HG02943 (cell line): Measurements from ENCODE around the gene MCC.
"Not testable (repeated sequence)": the region's sequence is repeated elsewhere in the genome, so short reads cannot be mapped to it uniquely, and the experiment has no call there.

ENCODE experiments used
- ATAC-seq: cut with Tn5 transposase; IDR thresholded peaks from one replicate; pipeline ENCODE4 v1.9.1; 2021; ENCODE audit warnings: mild to moderate bottlenecking, low read depth, moderate library complexity; ENCODE audit not compliant: unreplicated experiment

The MCC gene

GRCh38 chr5:113102121-113102531 lies 386.1 kb downstream of the MCC start:
- no peak for ATAC-seq

- ATAC-seq: no peak
Measured at GRCh38 chr5:113100981-113101380, 387.3 kb downstream of the MCC start.

GRCh38 chr5:113099822-113100221 lies 388.4 kb downstream of the MCC start:
- no peak for ATAC-seq

- no peak for ATAC-seq
Measured at GRCh38 chr5:113098378-113098777, 389.9 kb downstream of the MCC start.

- ATAC-seq: no peak
Measured at GRCh38 chr5:113095831-113096230, 392.4 kb downstream of the MCC start.

- ATAC-seq: no peak
Measured at GRCh38 chr5:113093558-113093957, 394.7 kb downstream of the MCC start.

GRCh38 chr5:113092683-113093082 lies 395.6 kb downstream of the MCC start:
- no peak for ATAC-seq

- ATAC-seq: no peak
Measured at GRCh38 chr5:113091622-113092021, 396.6 kb downstream of the MCC start.

- ATAC-seq: no peak
Measured at GRCh38 chr5:113090336-113091106, 397.7 kb downstream of the MCC start.

GRCh38 chr5:113089653-113090335 lies 398.5 kb downstream of the MCC start:
- ATAC-seq: no peak

GRCh38 chr5:113087976-113088514 lies 400.2 kb downstream of the MCC start:
- no peak for ATAC-seq

- no peak for ATAC-seq
Measured at GRCh38 chr5:113085880-113086409, 402.3 kb downstream of the MCC start.

GRCh38 chr5:113085084-113085414 lies 403.2 kb downstream of the MCC start:
- no peak for ATAC-seq

- ATAC-seq: no peak
Measured at GRCh38 chr5:113084402-113085083, 403.7 kb downstream of the MCC start.

- no peak for ATAC-seq
Measured at GRCh38 chr5:113083481-113083880, 404.8 kb downstream of the MCC start.

- ATAC-seq: no peak
Measured at GRCh38 chr5:113082547-113082905, 405.7 kb downstream of the MCC start.

GRCh38 chr5:113081881-113082546 lies 406.2 kb downstream of the MCC start:
- no peak for ATAC-seq

- no peak for ATAC-seq
Measured at GRCh38 chr5:113081091-113081839, 407.0 kb downstream of the MCC start.

GRCh38 chr5:113076649-113077048 lies 411.6 kb downstream of the MCC start:
- ATAC-seq: not testable (repeated sequence)

- ATAC-seq: no peak
Measured at GRCh38 chr5:113075019-113075418, 413.2 kb downstream of the MCC start.
